Activated T-cell treated with anti-CD3 and anti-CD28 coated beads, Interleukin-2, amount 50 U/mL, for 1 hour (primary cell): Measurements from ENCODE around the gene CLRN1.

Experiments
- DNase-seq: peaks from one replicate; pipeline ENCODE4 v3.0.0-alpha.2; 2020

CLRN1 gene

DNA sequence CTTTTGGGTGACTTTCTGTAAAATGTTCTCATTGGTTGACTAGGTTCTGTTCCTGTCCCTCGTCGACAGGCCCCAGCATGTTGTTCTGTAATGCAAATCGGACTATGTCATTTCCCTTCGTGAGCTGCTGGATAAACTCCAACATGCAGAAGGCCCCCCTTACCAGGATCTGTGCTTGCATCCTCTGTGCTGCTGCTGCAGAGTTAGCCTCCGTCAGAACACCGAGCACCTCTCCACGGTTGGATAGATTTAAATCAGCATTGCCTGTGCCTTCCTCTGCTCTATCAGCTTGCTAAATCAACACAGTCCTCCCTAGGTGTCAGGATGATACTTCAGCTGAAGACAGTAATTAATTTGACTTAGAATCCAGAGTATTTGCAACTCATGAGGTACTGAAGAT lies 54.6 kb downstream of the CLRN1 start:
- no peak for DNase-seq

DNA sequence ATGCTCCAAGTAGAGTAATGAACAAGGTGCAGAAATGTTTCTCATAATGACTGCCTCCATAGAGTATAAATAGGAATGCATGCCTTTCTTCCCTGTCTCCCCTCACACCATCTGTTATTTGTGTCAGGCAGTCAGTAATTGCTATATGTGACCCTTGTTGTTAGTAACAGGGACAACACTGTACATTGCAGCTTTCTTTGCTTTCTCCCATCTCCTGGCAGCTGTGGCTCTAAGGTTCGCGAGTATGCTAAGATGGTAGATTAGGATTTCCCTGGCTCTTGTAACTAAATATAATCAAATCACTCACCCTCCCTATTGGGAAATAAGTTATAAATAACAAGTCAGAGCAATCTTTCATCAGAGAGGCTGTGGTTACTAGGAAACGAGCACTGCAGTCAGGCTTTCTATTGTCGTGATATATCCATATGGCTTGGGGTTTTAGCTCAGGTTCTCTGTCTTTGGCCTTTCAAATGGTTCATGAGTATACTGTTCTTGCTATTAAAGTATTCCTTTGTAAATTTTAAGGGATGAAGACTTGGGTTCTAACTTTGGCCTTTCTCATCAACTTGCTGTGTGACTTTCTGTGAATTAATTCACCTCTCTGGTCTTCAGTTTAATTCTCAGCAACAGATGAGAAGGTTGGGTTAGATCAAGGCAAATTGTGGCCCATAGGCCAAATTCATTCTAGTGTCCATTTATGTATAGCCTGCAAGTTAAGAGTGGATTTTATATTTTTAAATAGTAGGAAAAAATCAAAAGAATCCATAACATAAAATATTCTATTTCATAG lies 59.2 kb downstream of the CLRN1 start:
- DNase-seq, result no peak

DNA sequence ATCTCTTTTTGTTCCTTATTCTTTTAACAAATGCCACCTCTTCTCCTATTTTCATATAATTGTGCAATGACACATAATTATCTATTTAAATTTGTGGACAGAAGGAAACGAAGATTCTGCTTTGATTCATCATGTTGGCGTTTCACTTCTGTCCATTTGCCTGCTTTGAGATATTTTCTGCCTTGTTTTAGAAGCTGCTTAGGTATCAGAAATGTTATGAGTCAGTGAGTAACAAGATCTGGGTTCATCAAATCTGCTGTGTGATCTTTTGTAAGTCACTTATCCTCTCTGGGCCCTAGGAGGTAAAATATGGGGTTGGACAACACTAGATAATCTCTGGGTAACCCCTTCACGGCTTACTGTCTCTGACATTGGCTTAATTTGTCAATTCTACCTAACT lies 60.0 kb downstream of the CLRN1 start:
- DNase-seq, result no peak

DNA sequence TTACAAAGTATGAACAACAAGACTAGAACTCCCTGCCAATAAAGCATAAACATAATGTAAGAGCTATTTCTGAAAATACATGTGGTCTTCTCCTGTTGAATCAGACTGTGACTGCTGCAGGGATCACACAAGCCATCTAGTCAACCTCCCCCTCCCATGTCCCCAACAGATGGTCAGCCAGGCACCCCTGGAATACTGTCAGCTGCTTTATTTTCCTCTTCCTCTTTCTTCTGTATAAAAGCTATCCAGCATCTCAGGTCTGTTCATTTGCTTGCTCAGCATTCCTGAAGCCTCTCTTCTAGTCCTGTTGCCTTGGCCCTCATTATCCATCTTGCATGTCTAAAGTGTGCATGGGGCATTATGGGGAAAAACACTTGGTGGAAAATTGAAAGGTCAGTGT lies 60.8 kb downstream of the CLRN1 start:
- DNase-seq, result no peak

DNA sequence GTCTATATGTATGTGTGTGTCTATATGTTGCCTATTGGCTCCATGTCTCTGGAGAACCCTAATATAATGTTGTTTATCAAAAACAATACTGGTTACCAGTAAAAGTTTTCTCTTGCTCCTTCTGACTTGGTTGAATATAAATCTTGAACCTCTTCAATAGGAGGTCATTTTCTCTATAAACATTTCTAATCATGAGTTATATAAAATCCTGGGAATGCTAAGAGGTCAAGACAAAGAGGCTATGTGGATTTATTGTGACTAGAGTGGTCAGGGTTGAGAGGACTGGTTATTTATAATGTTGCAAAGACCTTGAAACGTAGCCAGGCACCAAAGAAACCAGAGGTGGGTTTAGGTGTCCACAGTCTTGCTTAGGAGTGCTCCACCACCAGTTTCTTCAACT lies 66.1 kb downstream of the CLRN1 start:
- DNase-seq, result no peak

DNA sequence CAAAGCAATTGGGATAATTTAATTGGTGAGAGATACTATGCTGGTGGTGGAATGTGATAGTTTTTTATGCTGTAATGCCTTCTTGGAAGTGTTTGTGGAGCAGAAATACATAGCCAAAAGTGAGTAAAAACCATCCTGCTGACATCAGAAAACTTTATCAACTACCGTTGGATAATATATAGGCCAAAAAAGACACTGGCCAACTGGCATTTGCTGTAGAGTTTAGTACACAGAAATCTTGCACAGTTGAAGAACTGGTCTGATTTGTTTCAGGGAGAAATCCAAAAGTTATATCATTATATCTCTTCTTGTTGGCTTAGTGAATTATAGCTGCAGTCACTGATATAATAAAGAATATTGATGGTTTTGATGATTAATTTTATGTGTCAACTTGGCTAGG lies 66.8 kb downstream of the CLRN1 start:
- DNase-seq, result no peak

DNA sequence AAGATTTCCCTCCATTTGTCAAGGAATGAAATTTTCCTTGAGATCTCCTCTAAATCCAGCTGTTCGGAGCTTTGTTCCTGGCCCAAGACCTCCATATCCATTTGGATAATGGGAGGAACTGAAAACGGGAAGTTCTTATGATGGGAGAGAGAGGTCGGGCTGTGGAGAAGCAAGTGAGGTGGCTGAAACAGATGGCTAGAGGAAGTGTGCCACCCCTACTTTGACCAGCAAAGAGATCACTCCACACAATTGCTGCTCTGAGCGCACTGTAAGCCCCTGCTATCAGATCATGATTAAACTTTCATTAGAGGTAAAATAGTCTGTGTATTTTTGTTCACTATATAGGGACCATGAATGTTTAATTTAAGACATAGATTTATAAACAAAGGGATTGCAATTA lies 67.2 kb downstream of the CLRN1 start, which contains the start of gene MINDY4B:
Gene MINDY4B, minus strand, starts transcription at position 101 of the 400 bp plus-strand sequence. Its CDS starts 0 bp downstream, at position 101.
- DNase-seq, result no peak

DNA sequence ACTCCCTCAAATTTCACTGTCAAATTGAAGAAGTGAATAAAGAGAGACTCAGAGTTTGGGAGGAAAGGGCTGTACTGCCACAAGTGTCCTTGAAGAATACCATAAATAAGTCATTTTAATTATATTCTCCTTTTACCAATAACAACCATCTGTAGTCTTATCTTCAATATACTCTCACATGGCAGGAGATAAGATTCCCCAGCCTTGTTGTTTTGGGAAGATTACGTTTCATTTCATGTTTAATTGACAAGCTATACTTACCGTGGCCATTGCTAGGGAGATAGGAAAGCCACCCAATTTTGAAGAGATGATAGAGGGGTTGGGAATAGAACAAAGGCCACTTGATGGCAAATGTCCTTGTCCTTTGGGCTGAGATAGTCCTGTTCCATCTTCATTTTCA lies 69.5 kb downstream of the CLRN1 start:
- DNase-seq, result no peak

DNA sequence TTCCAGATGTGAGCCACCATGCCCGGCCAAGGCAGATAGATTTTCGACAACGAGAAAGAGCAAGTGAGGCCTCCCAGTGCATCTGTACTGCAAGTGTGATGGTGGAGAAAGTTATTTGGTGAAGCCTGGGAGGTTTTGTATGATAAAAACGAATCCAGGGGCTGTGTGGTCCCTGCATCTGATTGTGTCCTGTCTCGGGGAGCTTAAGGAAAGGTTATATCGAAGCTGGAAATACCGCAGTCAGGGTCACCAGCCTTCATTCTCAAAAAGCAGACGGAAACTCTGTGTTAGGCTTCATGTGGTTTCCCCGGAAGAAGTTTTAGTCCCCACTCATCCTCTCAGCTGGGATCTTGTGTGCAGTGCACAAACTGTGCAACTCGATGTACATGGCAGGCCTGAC lies 70.7 kb downstream of the CLRN1 start:
- no peak for DNase-seq

DNA sequence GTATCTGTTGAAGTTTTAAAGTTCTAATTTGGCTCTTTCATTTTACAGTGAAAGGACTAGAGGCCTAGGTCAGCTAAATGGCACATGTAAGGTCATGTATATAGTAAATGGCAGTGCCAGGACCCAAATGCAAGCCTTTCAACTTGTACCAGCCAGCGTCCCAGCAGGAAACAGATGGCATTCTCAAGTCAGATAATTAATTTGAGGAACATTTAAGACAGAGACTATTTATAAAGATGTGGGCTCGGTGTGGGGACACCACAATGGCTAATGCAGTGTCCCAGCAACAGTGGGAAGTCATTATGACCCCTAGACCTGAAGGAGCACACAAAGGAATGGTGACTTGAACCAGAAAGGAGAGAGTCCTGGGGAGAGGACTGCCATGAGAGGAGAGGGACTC lies 73.4 kb downstream of the CLRN1 start:
- DNase-seq, result no peak

DNA sequence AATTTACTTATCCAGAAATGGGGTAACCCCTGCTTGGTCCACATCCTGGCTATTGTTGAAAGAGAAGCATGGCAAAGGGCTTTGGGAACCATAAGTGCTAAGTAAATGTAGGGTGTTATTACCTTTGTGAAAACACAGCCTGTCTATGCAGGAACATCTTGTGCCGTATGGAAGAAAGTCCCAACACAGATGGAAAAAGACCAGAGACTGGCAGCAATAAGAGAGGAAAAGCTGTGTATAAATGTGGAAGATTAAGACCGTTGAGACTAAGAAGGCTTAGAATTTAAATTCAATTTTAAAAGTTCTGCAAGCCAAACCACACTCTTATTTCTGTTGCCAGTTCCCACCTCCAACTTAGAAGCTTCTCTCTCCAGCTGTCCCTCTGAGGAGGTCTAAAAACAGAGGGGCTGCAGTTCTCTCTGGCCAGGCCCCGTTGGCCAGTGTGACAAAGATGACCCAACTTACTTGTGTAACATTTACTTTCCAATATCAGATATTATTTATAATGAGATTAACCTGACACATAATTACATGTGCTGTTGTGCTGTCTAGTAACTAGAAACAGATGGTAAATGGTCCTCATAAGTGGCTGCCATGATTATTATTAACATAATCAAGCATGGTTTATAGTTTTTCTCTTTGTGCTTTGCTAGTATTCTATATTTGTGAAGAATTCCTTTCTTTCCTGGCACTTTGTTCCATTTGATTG lies 74.3 kb downstream of the CLRN1 start:
- no peak for DNase-seq

DNA sequence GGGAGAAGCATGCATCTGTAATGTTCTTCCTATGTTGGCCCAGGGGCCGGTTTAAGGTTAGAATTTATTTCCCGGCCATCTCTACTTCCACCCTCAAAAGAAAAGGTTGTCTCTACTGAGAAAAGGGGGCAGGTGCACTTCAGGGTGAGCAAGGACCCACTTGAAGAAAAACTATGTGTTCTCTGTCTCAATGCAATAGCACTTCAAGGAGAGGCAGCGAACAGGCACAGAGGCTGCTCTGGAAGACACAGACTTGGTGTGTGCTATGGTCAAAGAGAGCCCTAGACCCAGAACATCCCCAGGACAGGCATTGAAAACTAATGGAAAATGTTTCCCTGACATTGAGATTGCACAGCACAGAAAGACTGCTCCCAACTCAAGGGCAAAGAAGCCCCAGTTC lies 74.9 kb downstream of the CLRN1 start:
- DNase-seq, result no peak

DNA sequence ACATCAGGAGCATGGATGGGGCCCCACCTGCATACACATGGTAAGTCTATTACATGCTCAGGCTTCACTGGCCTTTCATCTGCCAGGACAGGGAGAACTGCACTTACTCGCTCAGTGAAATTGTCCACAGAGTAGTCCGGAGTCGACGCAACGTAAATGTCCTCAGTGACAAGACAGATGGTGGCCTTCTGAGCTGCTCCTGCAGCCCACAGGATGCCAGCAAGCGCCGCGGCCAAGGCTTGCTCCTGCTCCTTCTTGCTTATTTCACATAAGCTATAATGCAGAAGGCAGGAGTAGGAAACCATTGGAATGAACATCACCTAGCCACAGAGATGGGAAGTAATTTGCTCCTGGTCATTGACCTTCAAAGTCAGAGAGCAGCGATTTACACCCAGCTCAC lies 81.7 kb downstream of the CLRN1 start:
- DNase-seq, result no peak

DNA sequence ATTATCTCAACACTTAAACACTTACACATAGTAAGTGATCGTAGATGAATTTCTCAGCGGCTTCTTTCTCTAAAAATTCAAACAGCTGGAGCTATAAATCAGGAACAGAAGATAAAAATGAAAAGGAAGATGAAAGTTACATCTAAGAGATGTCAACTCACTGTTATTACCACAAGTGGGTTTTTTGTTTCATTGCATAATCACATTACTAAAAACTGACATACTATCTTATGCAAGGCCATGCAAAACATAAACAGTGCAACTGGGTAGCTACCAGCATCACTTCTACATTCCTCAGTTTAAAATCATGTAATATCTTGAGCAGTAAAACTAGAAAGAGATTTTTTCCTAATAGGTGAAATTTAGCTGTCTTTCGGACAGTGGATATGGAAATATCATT lies 82.2 kb downstream of the CLRN1 start:
- no peak for DNase-seq

DNA sequence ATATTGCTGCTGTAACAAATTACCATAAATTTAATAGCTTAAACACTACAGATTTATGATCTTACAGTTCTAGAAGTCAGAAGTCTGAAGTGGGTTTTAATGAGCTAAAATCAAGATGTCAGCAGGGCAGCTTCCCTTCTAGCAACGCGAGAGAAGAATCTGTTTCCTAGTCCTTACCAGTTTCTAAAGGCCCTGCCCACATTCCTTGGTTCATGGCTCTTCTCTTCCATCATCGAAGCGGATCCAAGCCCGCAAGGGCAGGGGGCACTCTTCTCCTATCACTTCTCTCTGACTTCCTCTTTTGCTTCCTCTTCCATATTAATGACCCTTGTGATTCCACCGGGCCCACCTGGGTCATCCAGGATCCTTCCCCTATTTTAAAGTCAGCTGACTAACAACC lies 83.4 kb downstream of the CLRN1 start:
- no peak for DNase-seq

DNA sequence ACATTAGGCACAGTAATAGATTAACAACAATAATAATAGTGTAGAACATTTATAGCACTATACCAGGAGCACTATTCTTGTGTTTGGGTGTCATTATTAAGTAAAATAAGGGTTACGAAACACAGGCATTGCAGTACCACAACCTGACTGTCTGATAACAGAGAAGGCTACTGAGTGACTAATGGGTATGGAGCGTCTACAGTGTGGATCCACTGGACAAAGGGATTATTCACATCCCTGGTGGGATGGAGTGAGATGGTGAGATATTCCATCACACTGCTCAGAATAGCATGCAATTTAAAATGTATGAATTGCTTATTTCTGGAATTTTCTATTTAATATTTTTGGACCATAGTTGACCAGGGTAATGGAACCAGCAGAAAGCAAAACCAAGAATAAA lies 85.5 kb downstream of the CLRN1 start:
- DNase-seq, result no peak

DNA sequence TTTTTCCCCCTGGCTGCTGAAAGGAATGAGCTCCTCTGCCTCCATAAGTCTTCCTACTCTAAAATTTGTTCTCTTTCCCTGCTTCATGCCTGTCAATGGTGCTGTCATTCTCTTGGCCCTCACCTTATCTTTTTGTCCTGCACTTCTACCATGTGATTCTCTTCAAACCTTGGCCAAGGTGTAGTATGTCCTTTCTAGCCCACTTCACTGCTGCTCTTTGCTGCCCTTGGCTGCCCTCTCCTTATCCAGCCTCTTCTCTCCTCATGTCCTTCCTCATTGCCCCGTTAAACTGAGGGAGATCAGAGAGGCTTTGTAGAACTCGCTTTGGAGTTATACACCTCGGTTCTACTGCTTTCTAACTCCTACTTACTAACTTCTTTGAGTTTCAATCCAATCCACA lies 87.0 kb downstream of the CLRN1 start:
- DNase-seq, result no peak

DNA sequence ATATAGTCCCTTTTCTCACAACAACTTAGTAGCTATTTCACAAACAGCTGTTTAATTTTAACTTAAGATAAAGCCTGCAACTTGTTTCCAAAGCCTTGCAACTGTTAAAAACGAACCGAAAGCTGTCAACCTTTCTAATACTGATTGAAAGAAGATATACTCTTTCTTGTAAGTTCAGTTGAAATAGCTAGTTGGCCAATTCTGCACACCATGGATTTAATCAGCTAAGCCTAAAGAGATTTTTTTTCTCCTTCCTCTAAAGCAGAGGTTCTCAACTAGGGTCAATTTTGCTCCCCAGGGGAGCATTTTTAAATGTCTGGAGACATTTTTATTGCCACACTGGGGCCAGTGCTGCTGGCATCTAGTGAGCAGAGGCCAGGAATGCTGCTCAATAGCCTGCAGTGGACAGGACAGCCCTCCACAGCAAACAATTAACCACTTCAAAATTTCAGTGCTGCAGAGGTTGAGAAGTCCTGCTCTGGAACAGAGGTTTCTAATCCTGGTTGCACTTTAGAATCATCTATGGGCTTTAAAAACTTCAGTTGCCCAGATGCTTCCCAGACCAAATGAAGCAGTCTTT lies 93.4 kb downstream of the CLRN1 start:
- DNase-seq, result no peak

DNA sequence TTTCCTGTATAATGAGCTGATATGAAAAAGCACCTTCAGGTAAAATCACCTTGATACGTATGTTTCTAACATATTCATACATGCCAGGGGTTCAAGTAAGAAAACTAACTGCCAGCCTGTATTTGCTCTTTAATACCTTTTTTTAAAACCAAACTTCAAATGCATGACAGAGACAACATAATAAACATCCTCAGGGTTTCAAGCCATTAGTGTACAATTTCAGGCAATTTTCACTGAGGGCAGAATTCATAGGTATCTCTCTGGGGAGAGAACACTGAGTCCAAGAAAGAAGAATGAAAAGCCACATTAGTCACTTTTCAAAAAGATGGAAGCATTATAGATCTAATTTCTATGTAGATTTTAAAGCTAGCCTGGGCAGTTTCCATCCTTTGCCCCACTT lies 94.2 kb downstream of the CLRN1 start:
- DNase-seq, result no peak

DNA sequence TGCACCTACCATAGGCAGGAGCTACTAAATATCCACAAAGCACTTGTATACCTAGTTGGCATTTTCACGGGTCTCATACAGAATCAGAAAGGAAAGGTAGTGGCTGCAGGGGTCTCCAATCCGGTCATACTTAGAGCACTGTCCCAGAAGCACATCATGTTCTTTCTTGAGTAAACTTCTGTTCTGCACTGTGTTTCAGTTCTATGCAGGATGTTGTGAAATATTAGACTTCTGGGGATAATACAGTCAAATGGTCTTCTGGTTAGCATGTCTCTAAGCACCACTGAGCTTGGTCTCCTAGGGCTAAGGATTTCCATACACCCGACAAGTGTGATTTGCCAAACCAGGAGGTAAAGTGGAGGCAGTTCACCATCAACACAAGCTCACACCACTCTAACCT lies 95.2 kb downstream of the CLRN1 start:
- no peak for DNase-seq

DNA sequence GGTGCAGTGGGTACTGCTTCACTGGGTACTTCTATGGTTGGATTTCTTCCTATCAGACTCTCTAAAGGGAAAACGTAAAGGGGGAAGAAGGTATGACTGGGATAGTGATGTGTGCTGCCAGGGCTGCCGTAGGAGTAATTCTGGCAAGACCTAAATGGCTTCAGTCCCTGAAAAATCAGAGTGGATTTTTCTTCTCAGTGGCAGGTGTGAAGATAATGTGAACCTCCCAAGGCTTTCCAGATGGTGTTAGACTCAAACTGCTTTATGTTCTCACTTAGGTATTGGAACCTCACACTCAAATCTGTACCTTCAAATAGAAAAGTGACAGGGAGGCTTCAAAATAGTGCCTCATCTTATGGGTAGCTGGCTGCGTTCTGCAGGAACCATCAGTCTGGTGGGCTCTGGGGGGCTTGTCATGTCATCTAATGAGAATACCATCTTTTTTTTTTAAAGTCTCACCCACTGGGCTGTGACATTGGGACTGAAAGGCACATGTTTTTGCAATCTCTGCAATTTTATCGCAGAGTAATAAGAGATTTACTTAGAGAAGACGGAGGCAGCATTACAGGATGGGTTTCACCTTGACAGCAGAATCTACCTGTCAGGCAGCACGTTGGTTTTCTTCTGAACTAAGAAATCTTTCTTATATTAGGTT lies 95.8 kb downstream of the CLRN1 start:
- DNase-seq, result no peak
